ENCODE measurements around the gene C1orf74.

GRCh38 chr1:209780268-209780667 is 4.1 kb downstream of the C1orf74 start:
- TF ChIP-seq, protein P1, sequence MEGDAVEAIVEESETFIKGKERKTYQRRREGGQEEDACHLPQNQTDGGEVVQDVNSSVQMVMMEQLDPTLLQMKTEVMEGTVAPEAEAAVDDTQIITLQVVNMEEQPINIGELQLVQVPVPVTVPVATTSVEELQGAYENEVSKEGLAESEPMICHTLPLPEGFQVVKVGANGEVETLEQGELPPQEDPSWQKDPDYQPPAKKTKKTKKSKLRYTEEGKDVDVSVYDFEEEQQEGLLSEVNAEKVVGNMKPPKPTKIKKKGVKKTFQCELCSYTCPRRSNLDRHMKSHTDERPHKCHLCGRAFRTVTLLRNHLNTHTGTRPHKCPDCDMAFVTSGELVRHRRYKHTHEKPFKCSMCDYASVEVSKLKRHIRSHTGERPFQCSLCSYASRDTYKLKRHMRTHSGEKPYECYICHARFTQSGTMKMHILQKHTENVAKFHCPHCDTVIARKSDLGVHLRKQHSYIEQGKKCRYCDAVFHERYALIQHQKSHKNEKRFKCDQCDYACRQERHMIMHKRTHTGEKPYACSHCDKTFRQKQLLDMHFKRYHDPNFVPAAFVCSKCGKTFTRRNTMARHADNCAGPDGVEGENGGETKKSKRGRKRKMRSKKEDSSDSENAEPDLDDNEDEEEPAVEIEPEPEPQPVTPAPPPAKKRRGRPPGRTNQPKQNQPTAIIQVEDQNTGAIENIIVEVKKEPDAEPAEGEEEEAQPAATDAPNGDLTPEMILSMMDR (IDR thresholded peaks at IDR 0.05; ENCODE audit: low read depth, low read length), result no peak
- TF ChIP-seq POLR2A (IDR thresholded peaks at IDR 0.05; ENCODE audit: extremely low read depth, insufficient read length), result no peak
- TF ChIP-seq, protein P2, sequence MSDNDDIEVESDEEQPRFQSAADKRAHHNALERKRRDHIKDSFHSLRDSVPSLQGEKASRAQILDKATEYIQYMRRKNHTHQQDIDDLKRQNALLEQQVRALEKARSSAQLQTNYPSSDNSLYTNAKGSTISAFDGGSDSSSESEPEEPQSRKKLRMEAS (IDR thresholded peaks at IDR 0.05; ENCODE audit: low read depth, low read length), result no peak
